OCI-LY3 (cell line): ENCODE results near the gene STC2.

Experiments used
- EZH2phosphoT487 ChIP-seq: fragments of 200-600 bp; shearing (Covaris generic); IDR thresholded peaks from 2 replicates; pipeline ENCODE4 v1.6.1; 2018; ENCODE audit warnings: antibody characterized with exemption, mixed run types, low read depth
- TF ChIP-seq, protein P1 (sequence below): fragments of 200-600, 300-600 bp; sonication (generic); IDR thresholded peaks from 2 replicates; pipeline ENCODE4 v1.5.1; 2014; ENCODE audit warnings: antibody characterized with exemption, low read length, low read depth

DNA sequence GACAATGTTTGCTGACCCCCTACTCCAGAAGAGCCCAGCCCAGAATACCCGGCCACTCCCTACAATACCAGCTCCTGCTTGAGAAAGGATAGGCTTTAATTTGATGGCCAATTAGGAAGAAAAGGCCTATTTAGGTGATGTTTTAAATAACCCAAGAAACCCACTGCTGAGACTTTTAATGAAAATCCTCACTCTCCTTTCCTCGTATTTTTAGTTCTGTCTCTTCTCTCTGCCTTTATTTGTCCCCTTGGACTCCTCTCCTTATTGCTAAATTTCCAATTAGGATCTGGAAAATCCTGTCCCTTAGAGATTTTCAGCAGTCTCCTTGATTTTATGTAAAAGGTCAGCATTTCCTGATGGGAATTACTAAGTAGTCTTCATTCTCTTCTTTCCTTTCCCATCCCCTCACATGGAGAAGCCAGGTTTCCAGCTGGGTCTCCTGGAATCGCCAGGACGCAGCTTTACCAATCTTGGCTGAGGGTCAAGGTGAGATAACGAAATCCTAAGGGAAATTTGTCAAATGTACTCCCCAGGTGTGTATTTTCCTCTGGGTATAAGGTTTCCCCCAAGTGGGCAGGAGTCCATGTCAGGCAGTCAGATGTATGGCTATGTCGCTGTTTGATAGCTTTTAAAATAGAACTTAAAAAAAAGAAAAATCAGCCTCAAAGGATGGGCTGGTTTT is 11.7 kb downstream of the STC2 start:
- TF ChIP-seq, protein P1, sequence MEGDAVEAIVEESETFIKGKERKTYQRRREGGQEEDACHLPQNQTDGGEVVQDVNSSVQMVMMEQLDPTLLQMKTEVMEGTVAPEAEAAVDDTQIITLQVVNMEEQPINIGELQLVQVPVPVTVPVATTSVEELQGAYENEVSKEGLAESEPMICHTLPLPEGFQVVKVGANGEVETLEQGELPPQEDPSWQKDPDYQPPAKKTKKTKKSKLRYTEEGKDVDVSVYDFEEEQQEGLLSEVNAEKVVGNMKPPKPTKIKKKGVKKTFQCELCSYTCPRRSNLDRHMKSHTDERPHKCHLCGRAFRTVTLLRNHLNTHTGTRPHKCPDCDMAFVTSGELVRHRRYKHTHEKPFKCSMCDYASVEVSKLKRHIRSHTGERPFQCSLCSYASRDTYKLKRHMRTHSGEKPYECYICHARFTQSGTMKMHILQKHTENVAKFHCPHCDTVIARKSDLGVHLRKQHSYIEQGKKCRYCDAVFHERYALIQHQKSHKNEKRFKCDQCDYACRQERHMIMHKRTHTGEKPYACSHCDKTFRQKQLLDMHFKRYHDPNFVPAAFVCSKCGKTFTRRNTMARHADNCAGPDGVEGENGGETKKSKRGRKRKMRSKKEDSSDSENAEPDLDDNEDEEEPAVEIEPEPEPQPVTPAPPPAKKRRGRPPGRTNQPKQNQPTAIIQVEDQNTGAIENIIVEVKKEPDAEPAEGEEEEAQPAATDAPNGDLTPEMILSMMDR: no peak
- TF ChIP-seq EZH2phosphoT487: no peak
